Mesothelial cell of epicardium (in vitro differentiated cells): Measurements from ENCODE around the gene CSH2. TPM values are rescaled to one million over a fixed set of nuclear protein-coding genes. Genes with fewer than 3 reads are reported as not detected.

Experiments
- DNase-seq, 2 experiments: peaks; one replicate each; pipeline ENCODE4 v3.0.0; 2021; ENCODE audit warnings: low spot score in 2 of 2; ENCODE audit not compliant: unreplicated experiment in 2 of 2
- H3K27ac Mint-ChIP-seq: 2 replicates; pipeline ENCODE4 v1.8.0; 2021; ENCODE audit warnings: mixed read lengths
- H3K27me3 Mint-ChIP-seq: 2 replicates; pipeline ENCODE4 v1.8.0; 2021; ENCODE audit warnings: low read depth, mixed read lengths
- H3K36me3 Mint-ChIP-seq: 2 replicates; pipeline ENCODE4 v1.8.0; 2021; ENCODE audit warnings: mixed read lengths
- H3K4me1 Mint-ChIP-seq: 2 replicates; pipeline ENCODE4 v1.8.0; 2021; ENCODE audit warnings: mixed read lengths
- H3K4me3 Mint-ChIP-seq: 2 replicates; pipeline ENCODE4 v1.8.0; 2021; ENCODE audit warnings: mild to moderate bottlenecking, moderate library complexity, mixed read lengths
- H3K9me3 Mint-ChIP-seq: 2 replicates; pipeline ENCODE4 v1.8.0; 2021; ENCODE audit warnings: mixed read lengths
- CTCF ChIP-seq: fragments of 200-600 bp; sonication (generic); IDR thresholded peaks from one replicate; pipeline ENCODE4 v1.5.0; 2021; ENCODE audit warnings: antibody characterized with exemption; ENCODE audit not compliant: unreplicated experiment
- total RNA-seq: library from RNA; stranded (reverse); gene quantifications from 3 replicates; pipeline ENCODE4 v1.2.1, GENCODE V29; 2021

Gene CSH2
- total RNA-seq, 1 donor from 2014 or later, result not detected

- H3K9me3 Mint-ChIP-seq, result no peaks in the 10 kb centered on the region
- no peak for DNase-seq
- peaks cover 37% of the 10 kb centered on the region for H3K4me1 Mint-ChIP-seq
- peak overlapping the region; percentile 95 for H3K27ac Mint-ChIP-seq
- peaks cover 2% of the 10 kb centered on the region for H3K27me3 Mint-ChIP-seq
- H3K4me3 Mint-ChIP-seq, result peak overlapping the region; percentile 96
- TF ChIP-seq CTCF, result no peak
- no peaks in the 10 kb centered on the region for H3K36me3 Mint-ChIP-seq
Observed at GRCh38 chr17:63840591-63841349, 32.7 kb downstream of the CSH2 start.

DNA sequence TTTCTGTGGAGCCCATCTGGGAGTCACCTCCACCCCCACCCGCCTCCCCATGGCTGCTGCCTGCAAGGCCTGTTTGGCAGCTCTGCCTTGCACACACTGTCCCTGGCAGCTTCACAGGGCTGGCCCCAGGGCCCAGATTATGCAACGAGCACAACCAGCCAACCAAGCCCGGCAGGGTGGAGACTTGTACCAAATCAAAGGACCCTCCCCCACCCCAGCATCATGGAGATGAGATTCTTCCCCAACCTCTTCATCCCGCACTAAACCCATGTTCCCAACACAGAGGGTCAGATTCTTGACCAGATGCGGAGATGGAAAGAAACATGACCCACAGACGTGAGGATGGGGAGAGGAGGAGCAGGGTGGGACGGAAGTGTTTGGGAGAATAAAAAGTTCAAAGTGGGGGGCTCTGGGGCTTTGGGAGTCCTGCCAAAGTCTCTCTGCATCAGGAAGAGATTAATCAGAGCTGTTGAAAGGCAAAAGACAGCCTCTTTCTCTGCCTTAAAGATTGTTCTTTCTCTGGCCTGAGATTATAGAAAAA, 34.8 kb downstream of the CSH2 start:
- TF ChIP-seq CTCF, result no peak
- peaks cover 34% of the 10 kb centered on the region for H3K4me1 Mint-ChIP-seq
- peak overlapping the region; percentile 90 for H3K27ac Mint-ChIP-seq
- H3K4me3 Mint-ChIP-seq, result peak overlapping the region; percentile 37
- peaks cover 4% of the 10 kb centered on the region for H3K36me3 Mint-ChIP-seq
- no peaks in the 10 kb centered on the region for H3K9me3 Mint-ChIP-seq
- no peaks in the 10 kb centered on the region for H3K27me3 Mint-ChIP-seq
- no peak for DNase-seq

DNA sequence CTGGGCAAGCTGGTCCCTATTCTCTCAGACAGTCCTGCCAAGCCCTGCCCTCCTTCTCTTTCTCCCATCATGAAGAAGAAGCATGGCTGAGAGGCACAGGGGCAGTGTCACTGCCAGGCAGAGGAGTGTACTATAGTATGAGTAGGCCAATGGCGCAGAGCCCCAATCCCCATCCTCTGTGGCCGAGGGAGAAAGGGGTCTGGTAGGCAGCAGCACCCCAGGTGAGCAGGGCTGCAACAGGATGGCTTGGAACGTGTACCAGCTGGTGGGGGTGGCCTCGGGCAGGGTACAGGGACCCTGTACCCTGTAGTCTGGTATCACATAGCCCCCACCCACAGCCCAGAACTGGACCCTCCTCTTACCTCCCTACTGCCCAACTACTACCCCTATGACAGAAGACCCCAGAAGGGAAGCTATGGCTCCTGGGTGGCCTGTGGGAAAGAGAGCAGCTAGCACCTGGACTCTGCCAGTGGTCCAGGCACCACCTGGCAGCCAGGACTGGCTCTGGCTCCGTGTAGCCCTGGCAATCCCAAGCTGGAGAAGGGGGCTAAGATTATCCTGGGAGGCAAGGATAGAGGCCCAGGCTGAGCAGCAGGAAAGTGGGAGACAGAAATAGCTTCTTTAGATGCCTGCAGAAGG, 35.4 kb downstream of the CSH2 start:
- peak overlapping the region; percentile 90 for H3K27ac Mint-ChIP-seq
- no peaks in the 10 kb centered on the region for H3K27me3 Mint-ChIP-seq
- TF ChIP-seq CTCF, result no peak
- H3K36me3 Mint-ChIP-seq, result peaks cover 4% of the 10 kb centered on the region
- no peaks in the 10 kb centered on the region for H3K9me3 Mint-ChIP-seq
- no peak overlapping the region for H3K4me3 Mint-ChIP-seq
- DNase-seq, result no peak
- H3K4me1 Mint-ChIP-seq, result peaks cover 31% of the 10 kb centered on the region

GRCh38 chr17:63837480-63837879, 36.0 kb downstream of the CSH2 start:
- H3K4me1 Mint-ChIP-seq, result peaks cover 31% of the 10 kb centered on the region
- no peak overlapping the region for H3K4me3 Mint-ChIP-seq
- H3K27ac Mint-ChIP-seq, result no peak overlapping the region
- no peaks in the 10 kb centered on the region for H3K27me3 Mint-ChIP-seq
- H3K36me3 Mint-ChIP-seq, result peaks cover 5% of the 10 kb centered on the region
- H3K9me3 Mint-ChIP-seq, result no peaks in the 10 kb centered on the region
- no peak for TF ChIP-seq CTCF
- no peak for DNase-seq

DNA sequence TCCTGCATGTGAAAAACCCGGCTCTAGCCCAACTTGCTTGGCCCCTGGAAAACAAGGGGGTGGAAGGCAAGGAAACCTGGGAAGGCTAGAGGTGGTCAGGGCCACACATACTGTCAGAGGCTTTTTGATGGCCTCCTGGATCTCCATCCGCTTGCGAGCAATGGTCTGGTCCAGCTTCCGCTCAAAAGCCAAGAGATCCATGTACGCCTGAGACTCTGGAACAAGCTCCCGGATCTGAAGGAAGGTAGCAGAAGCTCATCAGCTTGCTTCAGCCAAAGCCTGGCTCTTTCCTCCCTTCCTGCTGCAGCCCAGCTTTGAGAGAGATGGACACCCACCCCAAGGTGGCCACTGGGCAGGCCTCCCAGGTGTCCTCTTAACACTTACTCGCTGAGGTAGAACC, 36.7 kb downstream of the CSH2 start:
- TF ChIP-seq CTCF, result no peak
- no peaks in the 10 kb centered on the region for H3K27me3 Mint-ChIP-seq
- no peaks in the 10 kb centered on the region for H3K9me3 Mint-ChIP-seq
- no peak overlapping the region for H3K27ac Mint-ChIP-seq
- peaks cover 31% of the 10 kb centered on the region for H3K4me1 Mint-ChIP-seq
- peaks cover 12% of the 10 kb centered on the region for H3K36me3 Mint-ChIP-seq
- no peak overlapping the region for H3K4me3 Mint-ChIP-seq
- DNase-seq, result no peak
